GM21737 (cell line): Measurements from ENCODE around the gene PKNOX2.

Experiments
- ATAC-seq: cut with Tn5 transposase; IDR thresholded peaks from one replicate; pipeline ENCODE4 v1.9.1; 2021; ENCODE audit warnings: mild to moderate bottlenecking, moderate library complexity; ENCODE audit not compliant: unreplicated experiment

The PKNOX2 gene

GRCh38 chr11:125153837-125154236 is 10.7 kb upstream of the PKNOX2 start:
- no peak for ATAC-seq

- ATAC-seq, result no peak
Measured at GRCh38 chr11:125154378-125155099, 10.0 kb upstream of the PKNOX2 start.

- ATAC-seq, result no peak
Measured at GRCh38 chr11:125155100-125155444, 9.5 kb upstream of the PKNOX2 start.

- ATAC-seq, result no peak
Measured at GRCh38 chr11:125155767-125156166, 8.8 kb upstream of the PKNOX2 start.

GRCh38 chr11:125156346-125157117 is 8.0 kb upstream of the PKNOX2 start:
- ATAC-seq, result no peak

GRCh38 chr11:125157118-125157733 is 7.3 kb upstream of the PKNOX2 start:
- no peak for ATAC-seq

- no peak for ATAC-seq
Measured at GRCh38 chr11:125157953-125158680, 6.4 kb upstream of the PKNOX2 start.

- ATAC-seq, result no peak
Measured at GRCh38 chr11:125162743-125163142, 1.8 kb upstream of the PKNOX2 start.

- no peak for ATAC-seq
Measured at GRCh38 chr11:125163431-125164063, 1.0 kb upstream of the PKNOX2 start.

- no peak for ATAC-seq
Measured at GRCh38 chr11:125164091-125164421, 495 bp upstream of the PKNOX2 start.

- no peak for ATAC-seq
Measured at GRCh38 chr11:125165111-125165842, 726 bp downstream of the PKNOX2 start.

- no peak for ATAC-seq
Measured at GRCh38 chr11:125165843-125166763, 1.6 kb downstream of the PKNOX2 start.

- no peak for ATAC-seq
Measured at GRCh38 chr11:125166764-125167291, 2.3 kb downstream of the PKNOX2 start.

GRCh38 chr11:125167292-125167953 is 2.9 kb downstream of the PKNOX2 start:
- no peak for ATAC-seq

GRCh38 chr11:125167954-125168835 is 3.6 kb downstream of the PKNOX2 start:
- ATAC-seq, result no peak

GRCh38 chr11:125168918-125169456 is 4.4 kb downstream of the PKNOX2 start:
- ATAC-seq, result no peak

GRCh38 chr11:125170001-125170509 is 5.5 kb downstream of the PKNOX2 start:
- ATAC-seq, result no peak
